22Rv1 (cell line): ENCODE measurements around the gene CDH22.

Source experiments
- H3K27ac ChIP-seq: fragments of 450-650 bp; 2 replicates; pipeline ENCODE4 v1.5.1; 2017
- ZFX ChIP-seq: fragments of 450-650 bp; IDR thresholded peaks from 2 replicates; pipeline ENCODE4 v1.6.1; 2017; ENCODE audit warnings: antibody characterized with exemption, borderline replicate concordance
- TF ChIP-seq, protein P1 (sequence below): fragments of 450-650 bp; IDR thresholded peaks from 2 replicates; pipeline ENCODE4 v1.5.1; 2017; ENCODE audit warnings: mild to moderate bottlenecking

CDH22 gene

DNA sequence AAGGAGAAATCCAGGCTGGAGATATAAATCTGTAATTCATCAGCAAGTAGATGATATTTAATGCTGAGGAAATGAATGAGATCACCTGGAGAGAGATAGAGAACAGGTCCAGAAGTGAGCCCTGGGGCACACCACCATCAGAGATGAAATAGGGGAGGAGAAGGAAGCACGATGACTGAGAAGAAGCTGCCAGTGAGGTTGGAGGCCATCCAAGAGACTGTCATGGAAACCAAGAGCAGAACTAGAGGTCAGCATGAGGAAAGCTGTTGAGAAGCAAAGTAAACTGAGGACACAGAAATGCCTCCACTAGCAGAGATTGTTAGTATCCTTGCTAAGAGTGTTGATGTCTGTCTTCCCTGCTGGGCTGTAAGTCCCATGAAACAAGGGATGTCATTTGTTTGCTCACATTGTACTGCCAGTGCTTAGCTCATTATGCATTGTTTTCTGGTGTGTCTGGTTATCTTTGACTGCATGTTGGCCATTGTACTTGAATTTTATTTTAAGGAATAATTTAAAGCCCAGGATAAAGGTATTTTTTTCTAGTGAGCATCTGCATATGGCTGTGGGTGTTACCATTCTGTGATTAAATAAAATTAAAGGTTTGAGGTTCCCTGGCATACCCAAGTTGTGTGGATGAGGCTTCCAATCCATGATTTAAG, 35.8 kb downstream of the CDH22 start:
- no peak for TF ChIP-seq ZFX
- TF ChIP-seq, protein P1, sequence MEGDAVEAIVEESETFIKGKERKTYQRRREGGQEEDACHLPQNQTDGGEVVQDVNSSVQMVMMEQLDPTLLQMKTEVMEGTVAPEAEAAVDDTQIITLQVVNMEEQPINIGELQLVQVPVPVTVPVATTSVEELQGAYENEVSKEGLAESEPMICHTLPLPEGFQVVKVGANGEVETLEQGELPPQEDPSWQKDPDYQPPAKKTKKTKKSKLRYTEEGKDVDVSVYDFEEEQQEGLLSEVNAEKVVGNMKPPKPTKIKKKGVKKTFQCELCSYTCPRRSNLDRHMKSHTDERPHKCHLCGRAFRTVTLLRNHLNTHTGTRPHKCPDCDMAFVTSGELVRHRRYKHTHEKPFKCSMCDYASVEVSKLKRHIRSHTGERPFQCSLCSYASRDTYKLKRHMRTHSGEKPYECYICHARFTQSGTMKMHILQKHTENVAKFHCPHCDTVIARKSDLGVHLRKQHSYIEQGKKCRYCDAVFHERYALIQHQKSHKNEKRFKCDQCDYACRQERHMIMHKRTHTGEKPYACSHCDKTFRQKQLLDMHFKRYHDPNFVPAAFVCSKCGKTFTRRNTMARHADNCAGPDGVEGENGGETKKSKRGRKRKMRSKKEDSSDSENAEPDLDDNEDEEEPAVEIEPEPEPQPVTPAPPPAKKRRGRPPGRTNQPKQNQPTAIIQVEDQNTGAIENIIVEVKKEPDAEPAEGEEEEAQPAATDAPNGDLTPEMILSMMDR, result no peak
- H3K27ac ChIP-seq, result no peak overlapping the region

DNA sequence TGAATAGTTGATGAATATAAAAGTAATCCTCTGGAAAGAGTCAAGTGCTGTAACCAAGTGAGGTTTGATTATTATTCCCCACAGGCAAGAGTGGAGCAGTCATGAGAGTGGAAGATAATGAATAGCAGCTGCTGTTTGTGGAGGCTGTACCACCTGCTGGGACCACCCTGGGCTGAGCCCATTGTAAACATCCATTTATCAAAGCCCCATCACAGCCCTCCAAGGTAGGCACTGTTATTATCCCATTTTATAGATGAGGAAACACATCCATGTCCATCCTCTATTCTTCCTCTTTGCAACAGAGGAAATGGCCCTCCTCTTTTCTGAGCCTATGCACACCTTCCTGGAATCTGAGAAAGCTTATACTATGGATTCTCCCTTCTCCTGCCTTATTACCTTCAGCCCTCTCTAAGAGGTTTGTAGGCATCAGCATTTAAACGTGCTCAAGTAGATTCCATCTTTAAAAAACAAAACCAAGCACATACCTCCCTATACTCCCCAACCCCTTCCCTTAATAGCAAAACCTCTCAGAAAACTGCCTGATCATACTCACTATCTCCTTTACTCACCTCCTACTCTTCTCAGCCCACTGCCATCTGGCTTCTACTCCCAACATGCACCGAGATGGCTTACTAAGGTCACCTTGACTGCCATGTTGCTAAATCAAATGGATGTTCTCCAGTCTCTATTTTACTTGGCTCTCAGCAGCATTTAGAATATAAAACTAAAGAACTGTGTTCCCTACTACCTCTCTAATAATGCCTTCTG, 37.1 kb downstream of the CDH22 start:
- TF ChIP-seq ZFX, result no peak
- TF ChIP-seq, protein P1, result no peak

DNA sequence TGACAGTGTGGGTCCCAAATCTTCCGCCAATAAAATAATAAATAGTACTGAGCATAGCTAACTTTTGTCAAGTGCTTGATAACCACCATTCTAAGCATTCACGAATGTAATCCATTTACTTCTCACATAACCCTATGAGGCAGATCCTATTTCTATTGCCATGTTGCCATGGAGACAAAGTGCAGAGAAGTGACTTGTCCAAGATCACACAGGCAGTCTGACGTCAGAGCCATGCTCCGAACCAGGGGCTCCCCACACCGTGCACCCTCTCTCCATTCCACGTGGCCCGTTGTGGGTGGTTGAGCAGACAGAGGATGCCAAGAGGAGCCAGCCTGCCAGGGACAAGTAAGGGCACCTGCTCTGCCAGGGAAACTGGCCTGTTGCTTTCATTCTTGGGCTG, 38.9 kb downstream of the CDH22 start:
- H3K27ac ChIP-seq, result no peak overlapping the region
- TF ChIP-seq, protein P1, result no peak
- no peak for TF ChIP-seq ZFX

More for the DNA sequence above, 37.1 kb downstream of the CDH22 start:
- no peak overlapping the region for H3K27ac ChIP-seq

DNA sequence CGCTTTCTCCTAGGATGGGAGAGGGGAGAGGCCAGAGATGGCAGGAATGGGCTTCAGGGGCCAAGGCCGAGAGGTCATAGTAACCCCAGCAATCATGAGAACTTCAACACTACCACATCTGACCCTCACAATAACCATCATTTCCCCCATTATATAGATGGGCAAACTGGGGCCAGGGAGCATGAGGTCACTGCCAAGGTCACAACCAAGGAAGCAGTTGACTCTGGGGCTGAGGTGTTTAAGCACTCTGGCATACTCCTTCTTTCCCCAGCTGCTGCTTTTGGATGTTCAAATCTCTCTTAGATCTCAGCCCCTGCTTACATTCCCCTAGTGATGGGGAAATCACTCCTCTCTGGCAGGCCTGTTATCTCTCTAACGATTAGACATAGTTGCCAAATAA, 39.6 kb downstream of the CDH22 start:
- no peak overlapping the region for H3K27ac ChIP-seq
- TF ChIP-seq ZFX, result no peak
- TF ChIP-seq, protein P1, result no peak

- TF ChIP-seq ZFX, result no peak
- TF ChIP-seq, protein P1, result no peak
- H3K27ac ChIP-seq, result no peak overlapping the region
Observed at GRCh38 chr20:46268131-46268614, 40.1 kb downstream of the CDH22 start.

GRCh38 chr20:46267108-46268105, 40.9 kb downstream of the CDH22 start:
- TF ChIP-seq, protein P1, result no peak
- TF ChIP-seq ZFX, result no peak
- H3K27ac ChIP-seq, result no peak overlapping the region
